AG04449 (cell line): Measurements from ENCODE around the gene ANKS1A.

Experiments used
- CTCF ChIA-PET: fragments of 350-600 bp; formaldehyde crosslinking; extraction: SDS; loops from one replicate; lab custom pipeline; 2021; ENCODE audit warnings: antibody characterized with exemption; lab: Yijun Ruan, JAX
- POLR2A ChIA-PET: fragments of 400-600, 350-600 bp; formaldehyde crosslinking; extraction: SDS; loops from one replicate; lab custom pipeline; 2020; ENCODE audit warnings: antibody characterized with exemption, inconsistent platforms; lab: Yijun Ruan, JAX
- DNase-seq: peaks from one replicate; pipeline ENCODE4 v3.0.0-alpha.2; 2010; ENCODE audit warnings: low read depth, low spot score
- H3K4me3 ChIP-seq: 2 replicates; pipeline ENCODE4 v1.5.1; 2011; ENCODE audit warnings: low read depth, mild to moderate bottlenecking, control low read depth, low read length
- TF ChIP-seq, protein P1 (sequence below): IDR thresholded peaks from one replicate; pipeline ENCODE4 v1.5.1; 2011; ENCODE audit warnings: mild to moderate bottlenecking, moderate library complexity, low read length, control low read depth, inconsistent platforms; ENCODE audit not compliant: insufficient read depth; ENCODE audit errors: missing control alignments

ANKS1A gene

GRCh38 chr6:35139470-35139869 lies 250.4 kb downstream of the ANKS1A start:
- DNase-seq, result no peak
- TF ChIP-seq, protein P1, sequence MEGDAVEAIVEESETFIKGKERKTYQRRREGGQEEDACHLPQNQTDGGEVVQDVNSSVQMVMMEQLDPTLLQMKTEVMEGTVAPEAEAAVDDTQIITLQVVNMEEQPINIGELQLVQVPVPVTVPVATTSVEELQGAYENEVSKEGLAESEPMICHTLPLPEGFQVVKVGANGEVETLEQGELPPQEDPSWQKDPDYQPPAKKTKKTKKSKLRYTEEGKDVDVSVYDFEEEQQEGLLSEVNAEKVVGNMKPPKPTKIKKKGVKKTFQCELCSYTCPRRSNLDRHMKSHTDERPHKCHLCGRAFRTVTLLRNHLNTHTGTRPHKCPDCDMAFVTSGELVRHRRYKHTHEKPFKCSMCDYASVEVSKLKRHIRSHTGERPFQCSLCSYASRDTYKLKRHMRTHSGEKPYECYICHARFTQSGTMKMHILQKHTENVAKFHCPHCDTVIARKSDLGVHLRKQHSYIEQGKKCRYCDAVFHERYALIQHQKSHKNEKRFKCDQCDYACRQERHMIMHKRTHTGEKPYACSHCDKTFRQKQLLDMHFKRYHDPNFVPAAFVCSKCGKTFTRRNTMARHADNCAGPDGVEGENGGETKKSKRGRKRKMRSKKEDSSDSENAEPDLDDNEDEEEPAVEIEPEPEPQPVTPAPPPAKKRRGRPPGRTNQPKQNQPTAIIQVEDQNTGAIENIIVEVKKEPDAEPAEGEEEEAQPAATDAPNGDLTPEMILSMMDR, result no peak
- ChIA-PET CTCF (interaction anchor here (0.6 to 5.7 kb wide), 69 partner anchors 8 to 976 kb away, joined by 3 to 309 read pairs (median 4); partner anchors contain the start of genes ANKS1A and TAF11), POLR2A (no interaction called here)
- no peak overlapping the region for H3K4me3 ChIP-seq

GRCh38 chr6:35139924-35140638 lies 251.0 kb downstream of the ANKS1A start:
- POLR2A ChIA-PET, result no interaction called here
- DNase-seq, result peak; percentile 41
- TF ChIP-seq, protein P1, result peak; percentile 58
- CTCF ChIA-PET, result interaction anchor here (0.6 to 5.7 kb wide), 71 partner anchors 9 to 977 kb away, joined by 3 to 309 read pairs (median 4); partner anchors contain the start of genes ANKS1A and TAF11
- H3K4me3 ChIP-seq, result no peak overlapping the region

DNA sequence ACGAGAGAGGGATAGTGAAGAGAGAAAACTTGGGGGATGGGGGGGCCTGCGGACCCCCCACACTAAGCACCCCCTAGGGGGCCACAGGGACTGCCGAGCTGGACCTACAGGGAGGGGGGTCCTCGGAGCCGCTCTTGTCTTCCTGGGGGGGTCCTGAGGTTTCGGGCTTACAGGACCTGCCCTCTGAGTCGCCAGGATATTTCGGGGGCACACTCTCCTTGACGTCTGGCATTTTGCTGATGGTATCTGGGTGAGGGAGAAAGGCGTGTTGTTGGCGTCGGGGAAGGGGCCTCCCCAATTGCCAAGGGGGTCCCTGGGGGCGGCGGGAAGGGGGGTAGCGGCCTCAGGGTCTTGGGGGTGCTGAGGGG lies 251.6 kb downstream of the ANKS1A start:
- CTCF ChIA-PET, result interaction anchor here (0.6 to 5.7 kb wide), 35 partner anchors 8 to 1292 kb away, joined by 3 to 309 read pairs (median 5); partner anchors contain the start of genes ANKS1A and TAF11
- TF ChIP-seq, protein P1, result no peak
- no peak overlapping the region for H3K4me3 ChIP-seq
- no peak for DNase-seq
- POLR2A ChIA-PET, result no interaction called here
